Spinal cord (tissue), 10 donors: ENCODE measurements around the gene LACC1. TPM values are rescaled to one million over a fixed set of nuclear protein-coding genes. Genes with fewer than 3 reads are reported as not detected.

Experiments used
- DNase-seq, 6 donors: peaks; one replicate each; pipeline versions ENCODE4 v3.0.0 to v3.0.0-alpha.2; 2013 to 2015; ENCODE audit warnings: low spot score in 6 of 6, low read depth in 4 of 6
- H3K27ac ChIP-seq: one replicate; pipeline ENCODE4 v1.5.1; 2013; ENCODE audit warnings: low read depth, low read length, control low read depth
- H3K27me3 ChIP-seq: one replicate; pipeline ENCODE4 v1.6.1; 2013; ENCODE audit warnings: low read length; ENCODE audit not compliant: control insufficient read depth, insufficient read depth
- H3K36me3 ChIP-seq: one replicate; pipeline ENCODE4 v1.6.1; 2013; ENCODE audit warnings: low read length; ENCODE audit not compliant: control insufficient read depth, insufficient read depth
- H3K4me1 ChIP-seq: one replicate; pipeline ENCODE4 v1.6.1; 2013; ENCODE audit warnings: low read length; ENCODE audit not compliant: control insufficient read depth, insufficient read depth
- H3K4me3 ChIP-seq: one replicate; pipeline ENCODE4 v1.5.1; 2013; ENCODE audit warnings: low read depth, low read length, control low read depth
- H3K9me3 ChIP-seq: one replicate; pipeline ENCODE4 v1.6.1; 2013; ENCODE audit warnings: low read length; ENCODE audit not compliant: control insufficient read depth, insufficient read depth
- WGBS: methylation state at CpG from one replicate; pipeline ENCODE4 v1.1.5; 2013; ENCODE audit warnings: missing lambda C conversion rate; ENCODE audit not compliant: insufficient coverage; 5-methylcytosine and 5-hydroxymethylcytosine counted together
- polyA plus RNA-seq, 2 donors: library from polyadenylated mRNA; unstranded; fragments of 120-200 nt; gene quantifications; one replicate each; pipeline ENCODE4 v1.2.1, GENCODE V29; 2013; ENCODE audit not compliant: insufficient read length in 2 of 2
- total RNA-seq, 2 donors: library from RNA; depleted of rRNA in 1 of 2; stranded (reverse); fragments of 120-200 nt in 1 of 2; fragments of >200 nt in 1 of 2; gene quantifications; one replicate each; pipeline versions ENCODE4 v1.2.3 to v1.2.4, GENCODE V29; 2013 to 2014
- donor health status: healthy.

LACC1 gene
- total and polyA plus RNA-seq, 4 donors = 3.6 to 6.2 (median 4.6) TPM

DNA sequence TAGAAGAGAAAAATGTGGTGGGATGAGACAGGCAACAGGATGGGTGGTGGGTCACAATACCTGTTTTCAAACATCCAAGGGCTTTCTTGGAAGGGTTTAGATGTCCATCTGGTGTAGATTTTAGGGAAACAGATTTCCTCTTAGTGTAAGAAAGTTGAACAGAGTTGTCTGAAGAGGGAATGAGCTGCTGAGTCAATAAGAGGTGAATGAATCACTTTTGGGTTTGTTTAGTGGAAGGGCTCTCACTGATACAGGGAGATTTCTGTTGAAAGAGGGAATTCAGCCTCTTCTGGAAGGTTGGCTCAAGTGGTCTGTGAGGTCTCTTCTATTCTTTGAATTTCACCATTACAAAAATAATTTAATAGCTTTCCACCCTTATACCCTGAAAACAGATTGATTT lies 54.6 kb downstream of the LACC1 start:
- no peaks in the 10 kb centered on the region for H3K36me3 ChIP-seq
- no peak for DNase-seq
- no peaks in the 10 kb centered on the region for H3K9me3 ChIP-seq
- H3K27me3 ChIP-seq = no peaks in the 10 kb centered on the region
- peaks cover 8% of the 10 kb centered on the region for H3K4me1 ChIP-seq
- H3K27ac ChIP-seq = no peak overlapping the region
- no peak overlapping the region for H3K4me3 ChIP-seq

DNA sequence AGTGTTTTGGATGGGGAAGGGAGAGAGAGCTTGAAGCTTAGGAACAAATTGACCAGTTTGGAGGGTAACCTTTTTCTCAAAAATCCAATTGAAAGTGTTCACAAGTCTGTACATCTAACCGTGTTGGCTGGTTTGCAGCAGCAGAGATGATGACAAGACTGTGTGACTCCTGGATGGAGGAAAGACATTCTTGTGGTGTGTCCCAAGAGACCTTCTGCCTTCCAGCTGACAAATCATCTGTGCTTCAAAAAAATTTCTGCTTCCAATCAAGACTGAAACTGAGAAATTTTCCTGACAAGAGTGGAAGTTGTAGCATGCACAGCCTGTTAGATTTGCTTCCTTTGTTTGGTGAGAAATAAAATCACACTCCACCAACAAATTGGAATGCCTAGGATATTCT lies 56.2 kb downstream of the LACC1 start:
- Histone ChIP-seq H3K4me3 (no peak overlapping the region), H3K9me3 (no peaks in the 10 kb centered on the region), H3K4me1 (peaks cover 8% of the 10 kb centered on the region), H3K27me3 (no peaks in the 10 kb centered on the region), H3K36me3 (no peaks in the 10 kb centered on the region), H3K27ac (no peak overlapping the region)
- no peak for DNase-seq
- 20% methylated on average over 1 of the region's 1 CpG for WGBS

DNA sequence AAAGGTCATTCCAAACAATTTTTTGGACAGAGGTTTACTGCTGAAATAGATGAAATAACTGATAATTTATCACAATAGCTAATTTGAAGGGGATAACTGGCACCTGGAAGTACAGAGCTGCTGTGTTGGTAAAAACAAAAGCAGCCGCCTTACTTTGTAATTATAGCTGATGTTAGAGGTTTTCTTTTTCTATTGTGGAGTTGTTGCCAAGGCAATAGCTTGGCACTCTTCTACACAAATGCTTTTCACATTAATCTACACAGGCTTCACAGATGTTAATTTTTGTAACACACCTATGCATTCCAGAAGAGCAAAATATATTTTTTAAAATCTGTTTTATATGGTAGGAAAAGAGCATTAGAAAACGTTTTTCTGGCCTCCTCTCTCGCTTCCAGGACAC lies 56.9 kb downstream of the LACC1 start:
- Histone ChIP-seq H3K36me3 (no peaks in the 10 kb centered on the region), H3K27me3 (no peaks in the 10 kb centered on the region), H3K27ac (no peak overlapping the region), H3K9me3 (no peaks in the 10 kb centered on the region), H3K4me3 (no peak overlapping the region), H3K4me1 (peaks cover 8% of the 10 kb centered on the region)
- DNase-seq = peak in 1 of 6 donors; percentile 59
- WGBS = 100% methylated on average over 1 of the region's 3 CpGs

DNA sequence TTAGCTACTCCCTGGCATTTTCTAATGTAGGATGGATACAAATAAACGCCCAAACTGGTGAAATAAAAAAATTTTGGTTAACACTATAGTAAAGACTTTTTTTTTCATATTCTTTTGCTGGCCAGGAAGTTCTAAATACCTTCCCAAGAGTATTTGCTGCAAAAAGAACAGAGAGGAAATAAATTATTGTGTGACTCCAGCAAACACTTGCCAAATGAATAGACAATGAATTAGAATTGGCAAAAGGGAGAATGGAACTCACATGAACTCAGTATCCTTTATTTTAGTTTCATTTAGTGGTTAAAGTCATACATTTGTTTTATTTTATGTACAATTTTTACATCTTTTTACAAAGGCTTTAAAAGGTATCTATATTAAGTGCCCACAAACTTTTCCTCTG lies 58.1 kb downstream of the LACC1 start:
- no peaks in the 10 kb centered on the region for H3K36me3 ChIP-seq

DNA sequence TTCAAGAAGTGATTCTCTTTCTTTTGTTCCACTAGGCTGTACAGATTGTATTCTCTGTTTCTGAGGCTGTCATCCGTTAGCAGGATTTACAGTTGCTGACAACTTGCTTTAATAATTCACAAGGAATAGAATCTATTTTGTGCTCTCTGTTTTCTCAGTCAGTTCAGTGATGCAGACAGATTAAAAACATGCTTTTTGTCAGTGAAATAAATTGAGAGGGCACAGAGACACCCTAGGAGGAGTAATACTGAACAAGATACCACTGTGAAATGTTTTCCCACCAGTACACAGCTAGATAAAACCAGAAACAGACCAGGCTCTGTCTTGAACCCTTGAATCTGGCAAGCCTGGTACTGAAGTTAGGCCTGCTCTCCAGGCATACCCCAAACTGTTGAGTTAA lies 58.7 kb downstream of the LACC1 start:
- Histone ChIP-seq H3K4me3 (no peak overlapping the region), H3K4me1 (peaks cover 8% of the 10 kb centered on the region), H3K27ac (peak overlapping the region; percentile 22), H3K27me3 (no peaks in the 10 kb centered on the region), H3K36me3 (no peaks in the 10 kb centered on the region), H3K9me3 (no peaks in the 10 kb centered on the region)
- DNase-seq = peak in 2 of 6 donors; percentile 35 to 43
- no CpG with 5 or more reads among the region's 1 CpG for WGBS

More for the DNA sequence above, 58.1 kb downstream of the LACC1 start:
- Histone ChIP-seq H3K4me1 (peaks cover 8% of the 10 kb centered on the region), H3K9me3 (no peaks in the 10 kb centered on the region), H3K27me3 (no peaks in the 10 kb centered on the region), H3K27ac (no peak overlapping the region), H3K4me3 (no peak overlapping the region)
- peak in 2 of 6 donors; percentile 17 to 38 for DNase-seq
- no CpG with 5 or more reads among the region's 1 CpG for WGBS

DNA sequence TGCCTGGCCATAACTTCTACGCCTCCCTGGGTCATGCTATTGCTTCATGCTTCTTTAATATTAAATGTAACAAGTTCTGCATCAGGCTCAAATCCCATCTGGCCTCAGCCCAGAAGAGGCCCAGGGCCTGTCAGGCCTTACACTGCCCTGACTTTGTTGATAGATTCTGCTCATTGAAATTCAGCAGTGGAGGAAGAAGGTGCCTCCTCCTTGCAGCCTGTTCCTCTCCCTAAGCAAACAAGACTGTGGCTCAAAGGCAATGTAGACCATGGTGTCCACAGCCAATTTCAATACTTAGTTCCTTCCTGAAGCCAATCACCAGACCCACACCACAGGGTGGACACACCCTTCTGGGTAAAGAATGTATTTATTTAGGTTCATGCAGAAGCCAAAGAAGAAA lies 59.4 kb downstream of the LACC1 start:
- H3K4me3 ChIP-seq = no peak overlapping the region
- H3K27me3 ChIP-seq = no peaks in the 10 kb centered on the region
- no peaks in the 10 kb centered on the region for H3K9me3 ChIP-seq
- WGBS = no CpG with 5 or more reads among the region's 1 CpG
- no peak overlapping the region for H3K27ac ChIP-seq
- H3K36me3 ChIP-seq = no peaks in the 10 kb centered on the region
- peaks cover 8% of the 10 kb centered on the region for H3K4me1 ChIP-seq
- DNase-seq = no peak

DNA sequence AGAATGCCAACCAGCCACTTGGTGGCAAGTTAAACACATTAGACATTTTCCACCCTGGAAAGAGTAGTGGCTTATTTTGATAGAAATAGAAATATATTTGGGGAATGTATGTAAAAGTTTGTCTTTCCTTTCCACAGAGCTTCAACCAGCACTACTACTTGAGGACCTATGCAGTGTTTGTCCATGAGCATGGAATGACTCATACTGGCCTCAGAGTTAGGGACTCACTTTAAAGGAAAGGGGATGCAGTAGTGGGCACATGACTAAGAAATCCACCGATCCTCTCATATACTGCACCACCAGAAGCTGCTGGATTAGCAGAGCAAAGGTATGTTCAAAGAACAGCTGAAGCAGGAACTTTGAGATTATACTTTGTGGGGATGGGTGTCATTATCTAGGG lies 62.6 kb downstream of the LACC1 start:
- H3K27ac ChIP-seq = no peak overlapping the region
- no peaks in the 10 kb centered on the region for H3K27me3 ChIP-seq
- peaks cover 8% of the 10 kb centered on the region for H3K4me1 ChIP-seq
- no peak overlapping the region for H3K4me3 ChIP-seq
- no peaks in the 10 kb centered on the region for H3K36me3 ChIP-seq
- DNase-seq = no peak
- WGBS = no CpG with 5 or more reads among the region's 1 CpG
- H3K9me3 ChIP-seq = no peaks in the 10 kb centered on the region

Other genes with a start within 250 kb of the LACC1 start
- gene ENOX1, start 92.9 kb upstream of the LACC1 start, total RNA-seq = 10 to 100 TPM; 17.9 to 19.1 TPM
- gene ENOX1, start 92.9 kb upstream of the LACC1 start, polyA plus RNA-seq = 10 to 100 TPM; 19.3 to 20.5 TPM
- 1 to 10 TPM; 5.4 to 7.5 TPM for gene CCDC122, start 164 bp upstream of the LACC1 start, total RNA-seq
- 1 to 10 TPM; 4.7 to 7.3 TPM for gene CCDC122, start 164 bp upstream of the LACC1 start, polyA plus RNA-seq